H1 (cell line): ENCODE measurements around the gene HBEGF. TPM values are rescaled to one million over a fixed set of nuclear protein-coding genes. Genes with fewer than 3 reads are reported as not detected.
A peak's percentile ranks its signal among the peaks of the same experiment; 100 is the strongest.

Experiments used
- CTCF ChIA-PET: fragments of 300-600 bp; sonication (Branson Sonifier 250); formaldehyde crosslinking; loops from one replicate; lab custom pipeline; 2021; ENCODE audit not compliant: partially characterized antibody; lab: Charles Lee
- POLR2A ChIA-PET: fragments of 300-600 bp; sonication (Branson Sonifier 250); formaldehyde crosslinking; loops from one replicate; lab custom pipeline; 2021; ENCODE audit warnings: inconsistent platforms; ENCODE audit not compliant: partially characterized antibody; lab: Charles Lee
- DNase-seq, 2 experiments: peaks; one replicate each; pipeline versions ENCODE4 v3.0.0 to v3.0.0-alpha.2; 2010 to 2022; ENCODE audit warnings: low spot score in 2 of 2, low read depth in 1 of 2, mixed read lengths in 1 of 2
- FAIRE-seq: peaks from 2 replicates; lab custom pipeline; 2011; peaks lifted over from hg19 to GRCh38; lab: Jason Lieb, UNC
- H2AFZ ChIP-seq: 2 replicates; pipeline ENCODE4 v1.8.1; 2012; ENCODE audit warnings: low read length, inconsistent platforms
- H2AK5ac ChIP-seq: 2 replicates; pipeline ENCODE4 v1.6.1; 2013; ENCODE audit warnings: low read depth, low read length
- H2BK120ac ChIP-seq: replicated peaks from 2 replicates; pipeline ENCODE3; 2013; ENCODE audit warnings: low read depth, low read length, inconsistent platforms
- H2BK12ac ChIP-seq: 2 replicates; pipeline ENCODE4 v1.6.1; 2013; ENCODE audit warnings: low read depth, low read length
- H2BK15ac ChIP-seq: 2 replicates; pipeline ENCODE4 v1.6.1; 2013; ENCODE audit warnings: low read length
- H2BK20ac ChIP-seq: 2 replicates; pipeline ENCODE4 v1.6.1; 2013; ENCODE audit warnings: low read length
- H2BK5ac ChIP-seq: 2 replicates; pipeline ENCODE4 v1.6.1; 2013; ENCODE audit warnings: low read depth, low read length
- H3K14ac ChIP-seq: 2 replicates; pipeline ENCODE4 v1.6.1; 2013; ENCODE audit warnings: inconsistent platforms; ENCODE audit not compliant: insufficient read length
- H3K18ac ChIP-seq: 2 replicates; pipeline ENCODE4 v1.6.1; 2013; ENCODE audit warnings: low read length; ENCODE audit errors: extremely low read depth
- H3K23ac ChIP-seq: 2 replicates; pipeline ENCODE4 v1.6.1; 2013; ENCODE audit warnings: inconsistent platforms; ENCODE audit not compliant: insufficient read length
- H3K23me2 ChIP-seq: 2 replicates; pipeline ENCODE4 v1.6.1; 2013; ENCODE audit warnings: low read depth, low read length
- H3K27ac ChIP-seq: 2 replicates; pipeline ENCODE4 v1.6.1; 2011; ENCODE audit warnings: low read depth, low read length, inconsistent platforms
- H3K27me3 ChIP-seq, 4 experiments: replicated peaks in 1 of 4; 1 replicate in 1 of 4; 2 replicates in 3 of 4; pipeline versions ENCODE4 v1.6.1 to v1.8.1; 2011 to 2013; ENCODE audit warnings: low read length in 3 of 4, mild to moderate bottlenecking in 3 of 4, inconsistent platforms in 2 of 4, mixed read lengths in 2 of 4, moderate library complexity in 1 of 4; ENCODE audit not compliant: control insufficient read depth in 3 of 4, insufficient read depth in 3 of 4; ENCODE audit errors: extremely low read depth in 1 of 4
- H3K36me3 ChIP-seq, 4 experiments: 2 replicates each; pipeline versions ENCODE4 v1.6.1 to v1.8.1; 2011 to 2013; ENCODE audit warnings: mild to moderate bottlenecking in 4 of 4, low read length in 3 of 4, moderate library complexity in 2 of 4, control low read depth in 1 of 4, inconsistent platforms in 1 of 4; ENCODE audit not compliant: insufficient read depth in 4 of 4, control insufficient read depth in 2 of 4
- H3K4ac ChIP-seq: replicated peaks from 2 replicates; pipeline ENCODE3; 2013; ENCODE audit warnings: low read length, low read depth, mixed read lengths, inconsistent platforms; ENCODE audit not compliant: insufficient read length
- H3K4me1 ChIP-seq, 4 experiments: replicated peaks in 1 of 4; 1 replicate in 1 of 4; 2 replicates in 3 of 4; pipeline versions ENCODE4 v1.6.1 to v1.8.1; 2011 to 2013; ENCODE audit warnings: low read length in 3 of 4, inconsistent platforms in 2 of 4, mixed read lengths in 1 of 4; ENCODE audit not compliant: insufficient read depth in 4 of 4, control insufficient read depth in 3 of 4
- H3K4me2 ChIP-seq, 2 experiments: 2 replicates each; pipeline versions ENCODE4 v1.6.1 to v1.8.1; 2011 to 2013; ENCODE audit warnings: low read depth in 2 of 2, low read length in 2 of 2, control low read depth in 1 of 2, inconsistent platforms in 1 of 2, mild to moderate bottlenecking in 1 of 2; ENCODE audit not compliant: insufficient read depth in 1 of 2
- H3K4me3 ChIP-seq, 4 experiments: fragments of 200-600, 300-600 bp in 1 of 4; sonication (generic), shearing (Covaris generic), sonication (Bioruptor Twin) in 1 of 4; 2 replicates each; pipeline versions ENCODE4 v1.5.1 to v1.8.1; 2011 to 2016; ENCODE audit warnings: low read length in 4 of 4, low read depth in 3 of 4, control low read depth in 2 of 4, inconsistent platforms in 2 of 4, mild to moderate bottlenecking in 2 of 4, mixed read lengths in 1 of 4, moderate library complexity in 1 of 4; ENCODE audit not compliant: insufficient read depth in 2 of 4; ENCODE audit errors: extremely low read depth in 1 of 4
- H3K56ac ChIP-seq: replicated peaks from 2 replicates; pipeline ENCODE3; 2013; ENCODE audit warnings: low read depth, mild to moderate bottlenecking, mixed read lengths, low read length, inconsistent platforms; ENCODE audit not compliant: insufficient read length
- H3K79me1 ChIP-seq: 2 replicates; pipeline ENCODE4 v1.6.1; 2013; ENCODE audit warnings: low read depth, low read length, control low read depth
- H3K79me2 ChIP-seq, 2 experiments: 2 replicates each; pipeline versions ENCODE4 v1.6.1 to v1.8.1; 2012 to 2013; ENCODE audit warnings: low read length in 2 of 2, mild to moderate bottlenecking in 2 of 2, inconsistent platforms in 1 of 2; ENCODE audit not compliant: insufficient read depth in 2 of 2, control insufficient read depth in 1 of 2
- H3K9ac ChIP-seq, 4 experiments: replicated peaks in 1 of 4; 1 replicate in 1 of 4; 2 replicates in 3 of 4; pipeline versions ENCODE4 v1.6.1 to v1.8.1; 2011 to 2013; ENCODE audit warnings: low read depth in 3 of 4, low read length in 3 of 4, control low read depth in 2 of 4, mild to moderate bottlenecking in 2 of 4, moderate library complexity in 2 of 4, inconsistent platforms in 1 of 4; ENCODE audit errors: extremely low read depth in 1 of 4
- H3K9me3 ChIP-seq, 2 experiments: 2 replicates each; pipeline versions ENCODE4 v1.6.1 to v1.8.1; 2012 to 2013; ENCODE audit warnings: mild to moderate bottlenecking in 2 of 2, moderate library complexity in 2 of 2, control low read depth in 1 of 2, inconsistent platforms in 1 of 2, low read depth in 1 of 2, low read length in 1 of 2, mixed read lengths in 1 of 2; ENCODE audit not compliant: insufficient read depth in 2 of 2
- H4K20me1 ChIP-seq, 2 experiments: replicated peaks in 1 of 2; 2 replicates each; pipeline versions ENCODE3 to v1.8.1; 2011 to 2013; ENCODE audit warnings: inconsistent platforms in 2 of 2, low read length in 2 of 2, mild to moderate bottlenecking in 1 of 2; ENCODE audit not compliant: insufficient read depth in 2 of 2, control insufficient read depth in 1 of 2
- H4K5ac ChIP-seq: 2 replicates; pipeline ENCODE4 v1.6.1; 2013; ENCODE audit warnings: low read length, low read depth, mixed read lengths, inconsistent platforms; ENCODE audit not compliant: insufficient read length
- H4K8ac ChIP-seq: 2 replicates; pipeline ENCODE4 v1.8.0; 2013; ENCODE audit warnings: mild to moderate bottlenecking, moderate library complexity, low read length, inconsistent platforms; ENCODE audit not compliant: insufficient read depth; ENCODE audit errors: extremely low read depth
- H4K91ac ChIP-seq: replicated peaks from 2 replicates; pipeline ENCODE3; 2013; ENCODE audit warnings: low read length, mixed read lengths, inconsistent platforms; ENCODE audit not compliant: insufficient read length
- EGR1 ChIP-seq: IDR thresholded peaks from 2 replicates; pipeline ENCODE4 v1.6.1; 2011; ENCODE audit warnings: low read depth, low read length, borderline replicate concordance
- HDAC2 ChIP-seq, 2 experiments: fragments of 300-600 bp in 1 of 2; sonication (generic) in 1 of 2; IDR thresholded peaks; 2 replicates each; pipeline ENCODE4 v1.6.1; 2011 to 2012; ENCODE audit warnings: low read depth in 2 of 2, low read length in 2 of 2, mild to moderate bottlenecking in 2 of 2, moderate library complexity in 2 of 2, borderline replicate concordance in 1 of 2, inconsistent platforms in 1 of 2
- RAD21 ChIP-seq, 2 experiments: IDR thresholded peaks in 1 of 2; conservative IDR thresholded peaks in 1 of 2; 2 replicates each; pipeline ENCODE4 v1.6.1; 2011; ENCODE audit warnings: low read depth in 2 of 2, low read length in 2 of 2, improper control_type of control experiment in 1 of 2, inconsistent platforms in 1 of 2, mild to moderate bottlenecking in 1 of 2, moderate library complexity in 1 of 2
- SIRT6 ChIP-seq: IDR thresholded peaks from one replicate; pipeline ENCODE4 v1.7.1; 2012; ENCODE audit warnings: low read length, inconsistent platforms
- WGBS, 2 experiments: shearing (Covaris generic) in 1 of 2; methylation state at CpG; one replicate each; pipeline versions ENCODE4 v1.1.6 to v1.1.7; 2013 to 2015; ENCODE audit warnings: low lambda C conversion rate in 2 of 2, mixed read lengths in 2 of 2, inconsistent platforms in 1 of 2, low coverage in 1 of 2, missing lambda C conversion rate in 1 of 2; ENCODE audit not compliant: insufficient replicate concordance in 2 of 2, insufficient coverage in 1 of 2, insufficient read length in 1 of 2; ENCODE audit errors: extremely low coverage in 1 of 2, missing lambda C conversion rate in 1 of 2; 5-methylcytosine and 5-hydroxymethylcytosine counted together
- polyA plus RNA-seq, 7 experiments: library from polyadenylated mRNA; depleted of rRNA in 3 of 7; stranded (reverse) in 5 of 7; unstranded in 2 of 7; fragments of >200 nt in 5 of 7; fragments of 200-250 nt in 2 of 7; gene quantifications; 1 replicate in 5 of 7; 2 replicates in 1 of 7; 4 replicates in 1 of 7; pipeline versions ENCODE4 v1.2.1 to v1.2.3, GENCODE V29; 2011 to 2013; ENCODE audit warnings: missing spikeins in 2 of 7, mixed read lengths in 2 of 7
- total RNA-seq: library from RNA; stranded (reverse); fragmentation: NEBNext Ultra II Directional; extraction: Animal tissue kit (Norgen Biotek cat#: 25700); gene quantifications from 2 replicates; pipeline ENCODE4 v1.2.1, GENCODE V29; 2021
- TF ChIP-seq, protein P1 (sequence below), 3 experiments: IDR thresholded peaks; 1 replicate in 2 of 3; 2 replicates in 1 of 3; pipeline versions ENCODE4 v1.5.1 to v1.6.1; 2011; ENCODE audit warnings: low read length in 3 of 3, mild to moderate bottlenecking in 3 of 3, inconsistent platforms in 2 of 3, low read depth in 1 of 3, moderate library complexity in 1 of 3; ENCODE audit not compliant: insufficient read depth in 1 of 3; ENCODE audit errors: control extremely low read depth in 1 of 3

HBEGF gene
- total and polyA plus RNA-seq, 2 of the 8 experiments (the other 6 are each of a cell fraction or from before 2014, with no cell fraction given), result 2.4 to 2.5 TPM

- Histone ChIP-seq H3K9ac (no peak overlapping the region), H3K14ac (no peak overlapping the region), H3K23ac (no peak overlapping the region), H4K20me1 (no peaks in the 10 kb centered on the region), H3K9me3 (no peaks in the 10 kb centered on the region), H4K8ac (no peak overlapping the region), H3K79me1 (no peaks in the 10 kb centered on the region; the same call in 1 of the 2 replicates), H2BK20ac (no peak overlapping the region), H2BK120ac (no peak overlapping the region), H4K91ac (no peak overlapping the region), H3K27me3 (no peaks in the 10 kb centered on the region), H2AK5ac (no peak overlapping the region), H3K27ac (no peak overlapping the region), H3K4me1 (no peaks in the 10 kb centered on the region; a peak in 1 of 7 replicates), H2BK15ac (no peak overlapping the region)
- DNase-seq, result peak; percentile 67 to 87
- POLR2A ChIA-PET, result interaction anchor here (0.7 to 2.1 kb wide), 10 partner anchors 9 to 175 kb away, joined by 3 to 7 read pairs (median 4); partner anchors contain the start of genes EIF4EBP3, HBEGF and PFDN1
- 20% methylated on average over 2 of the region's 2 CpGs; no CpG with 5 or more reads in 1 of the 2 experiments for WGBS, 2 experiments
- peak; percentile 86 for FAIRE-seq
- TF ChIP-seq RAD21 (IDR thresholded peaks at IDR 0.05 in 1 of 2, conservative IDR thresholded peaks at IDR 0.05 in 1 of 2; ENCODE audit: low read depth in 2 of 2, low read length in 2 of 2) (peak; percentile 82 to 86), SIRT6 (no peak), HDAC2 (IDR thresholded peaks at IDR 0.05; ENCODE audit: borderline replicate concordance in 1 of 2, low read depth in 2 of 2, low read length in 2 of 2) (0 out of 4 replicates have a peak, but pooled peaks of 1 of the 2 experiments have one; percentile 58), EGR1 (0 out of 2 replicates have a peak, but pooled peaks have one; percentile 37)
- TF ChIP-seq, protein P1, sequence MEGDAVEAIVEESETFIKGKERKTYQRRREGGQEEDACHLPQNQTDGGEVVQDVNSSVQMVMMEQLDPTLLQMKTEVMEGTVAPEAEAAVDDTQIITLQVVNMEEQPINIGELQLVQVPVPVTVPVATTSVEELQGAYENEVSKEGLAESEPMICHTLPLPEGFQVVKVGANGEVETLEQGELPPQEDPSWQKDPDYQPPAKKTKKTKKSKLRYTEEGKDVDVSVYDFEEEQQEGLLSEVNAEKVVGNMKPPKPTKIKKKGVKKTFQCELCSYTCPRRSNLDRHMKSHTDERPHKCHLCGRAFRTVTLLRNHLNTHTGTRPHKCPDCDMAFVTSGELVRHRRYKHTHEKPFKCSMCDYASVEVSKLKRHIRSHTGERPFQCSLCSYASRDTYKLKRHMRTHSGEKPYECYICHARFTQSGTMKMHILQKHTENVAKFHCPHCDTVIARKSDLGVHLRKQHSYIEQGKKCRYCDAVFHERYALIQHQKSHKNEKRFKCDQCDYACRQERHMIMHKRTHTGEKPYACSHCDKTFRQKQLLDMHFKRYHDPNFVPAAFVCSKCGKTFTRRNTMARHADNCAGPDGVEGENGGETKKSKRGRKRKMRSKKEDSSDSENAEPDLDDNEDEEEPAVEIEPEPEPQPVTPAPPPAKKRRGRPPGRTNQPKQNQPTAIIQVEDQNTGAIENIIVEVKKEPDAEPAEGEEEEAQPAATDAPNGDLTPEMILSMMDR (IDR thresholded peaks at IDR 0.05; ENCODE audit: control extremely low read depth in 1 of 3, insufficient read depth in 1 of 3, low read depth in 1 of 3, low read length in 3 of 3), result peak; percentile 68 to 89 (median 79)
- TF ChIP-seq, all 59 proteins: peak for 4
- H2AFZ ChIP-seq, result peak overlapping the region; percentile 81; the same call in 1 of the 2 replicates
- no peaks in the 10 kb centered on the region for H3K79me2 ChIP-seq
- H4K5ac ChIP-seq, result no peak overlapping the region
- CTCF ChIA-PET, result interaction anchor here (0.7 to 4.8 kb wide), 46 partner anchors 8 to 350 kb away, joined by 3 to 45 read pairs (median 5); partner anchors contain the start of genes ANKHD1, EIF4EBP3, HARS1 and HARS2
- peaks cover 3% of the 10 kb centered on the region; the same call in 1 of the 2 replicates for H3K23me2 ChIP-seq
- no peak overlapping the region; the same call in 1 of the 2 replicates for H2BK5ac ChIP-seq
- H3K18ac ChIP-seq, result no peak overlapping the region
- H3K4ac ChIP-seq, result no peak overlapping the region
- no peaks in the 10 kb centered on the region for H3K36me3 ChIP-seq
- H2BK12ac ChIP-seq, result no peak overlapping the region
- H3K56ac ChIP-seq, result no peak overlapping the region
- H3K4me3 ChIP-seq, result no peak overlapping the region
- no peak overlapping the region for H3K4me2 ChIP-seq
Measured at GRCh38 chr5:140372971-140373487, 26.6 kb upstream of the HBEGF start.
